HCT116 (cell line): ENCODE measurements around the gene TLX2. TPM values are rescaled to one million over a fixed set of nuclear protein-coding genes. Genes with fewer than 3 reads are reported as not detected.

ENCODE experiments used
- ATAC-seq: fragments of 200-7000 bp; cut with Tn5 transposase; 2 replicates; pipeline ENCODE4 v1.9.1; 2020; ENCODE audit warnings: mild to moderate bottlenecking, moderate library complexity
- BruUV-seq: library from RNA; stranded (reverse); fragments of 400-500 nt; replicated peaks from 2 replicates; lab custom pipeline; 2021; lab: Mats Ljungman, UMichigan
- CTCF ChIA-PET: fragments of 300-600 bp; sonication (Branson Sonifier 250); formaldehyde crosslinking; loops from one replicate; lab custom pipeline; 2021; ENCODE audit warnings: antibody characterized with exemption; lab: Charles Lee
- POLR2A ChIA-PET: fragments of 300-600, 350-600 bp; sonication (Branson Sonifier 250); formaldehyde crosslinking; loops from one replicate; lab custom pipeline; 2021; ENCODE audit warnings: antibody characterized with exemption; lab: Charles Lee
- RAD21 ChIA-PET, 2 experiments: fragments of 300-600 bp; sonication (Branson Sonifier 250); formaldehyde crosslinking; loops; one replicate each; lab custom pipeline; 2023; ENCODE audit warnings: low total read pairs in 2 of 2; ENCODE audit not compliant: uncharacterized antibody in 2 of 2, unreplicated experiment in 2 of 2, low non-redundant PET in 1 of 2; lab: Charles Lee
- DNase-seq: peaks from one replicate; pipeline ENCODE4 v3.0.0-alpha.2; 2010; ENCODE audit warnings: low read depth, low spot score
- H2AFZ ChIP-seq: fragments of 200-600 bp; shearing (Covaris generic), sonication (generic); 2 replicates; pipeline ENCODE4 v1.6.1; 2017; ENCODE audit warnings: low read depth, mixed run types, mixed read lengths, antibody characterized with exemption, low read length; ENCODE audit not compliant: poor library complexity, severe bottlenecking
- H3K27ac ChIP-seq: 2 replicates; pipeline ENCODE4 v1.5.1; 2012; ENCODE audit warnings: low read depth, low read length
- H3K27me3 ChIP-seq: fragments of 200-600 bp; sonication (generic); 2 replicates; pipeline ENCODE4 v1.6.1; 2016; ENCODE audit warnings: mixed run types, low read length, mixed read lengths; ENCODE audit not compliant: insufficient read depth
- H3K36me3 ChIP-seq, 2 experiments: fragments of 200-500 bp in 1 of 2; fragments of 200-600 bp in 1 of 2; sonication (Bioruptor generic) in 1 of 2; sonication (generic) in 1 of 2; 2 replicates each; pipeline versions ENCODE4 v1.5.1 to v1.6.1; 2014 to 2016; ENCODE audit warnings: low read length in 2 of 2, inconsistent platforms in 1 of 2, mixed read lengths in 1 of 2, mixed run types in 1 of 2; ENCODE audit not compliant: insufficient read depth in 2 of 2, control insufficient read depth in 1 of 2
- H3K4me1 ChIP-seq, 2 experiments: fragments of 200-600 bp in 1 of 2; sonication (generic) in 1 of 2; 2 replicates each; pipeline versions ENCODE4 v1.5.1 to v1.6.1; 2012 to 2017; ENCODE audit warnings: low read length in 2 of 2, inconsistent platforms in 1 of 2, mild to moderate bottlenecking in 1 of 2, mixed read lengths in 1 of 2, mixed run types in 1 of 2, moderate library complexity in 1 of 2; ENCODE audit not compliant: insufficient read depth in 2 of 2, control insufficient read depth in 1 of 2
- H3K4me2 ChIP-seq: fragments of 200-600 bp; sonication (generic); 2 replicates; pipeline ENCODE4 v1.6.1; 2017; ENCODE audit warnings: mixed run types, low read length, mixed read lengths
- H3K4me3 ChIP-seq, 2 experiments: fragments of 200-600 bp in 1 of 2; sonication (generic) in 1 of 2; replicated peaks in 1 of 2; 2 replicates each; pipeline ENCODE4 v1.5.1; 2011 to 2016; ENCODE audit warnings: low read length in 2 of 2, control low read depth in 1 of 2, low read depth in 1 of 2, mild to moderate bottlenecking in 1 of 2, mixed read lengths in 1 of 2, mixed run types in 1 of 2
- H3K79me2 ChIP-seq: fragments of 200-600 bp; sonication (generic); 2 replicates; pipeline ENCODE4 v1.6.1; 2017; ENCODE audit warnings: mild to moderate bottlenecking, mixed run types, low read length, moderate library complexity, mixed read lengths; ENCODE audit not compliant: insufficient read depth
- H3K9ac ChIP-seq: fragments of 200-600 bp; sonication (generic); 2 replicates; pipeline ENCODE4 v1.6.1; 2016; ENCODE audit warnings: low read length, mixed read lengths
- H3K9me2 ChIP-seq: fragments of 200-600 bp; sonication (generic), shearing (Covaris generic); 2 replicates; pipeline ENCODE4 v1.6.1; 2017; ENCODE audit warnings: mixed run types, mild to moderate bottlenecking, moderate library complexity; ENCODE audit not compliant: insufficient read depth
- H3K9me3 ChIP-seq, 2 experiments: fragments of 200-500 bp in 1 of 2; fragments of 200-600 bp in 1 of 2; sonication (Bioruptor generic) in 1 of 2; sonication (generic) in 1 of 2; 2 replicates each; pipeline ENCODE4 v1.6.1; 2014 to 2017; ENCODE audit warnings: low read length in 2 of 2, mixed read lengths in 2 of 2, inconsistent platforms in 1 of 2, low read depth in 1 of 2, mild to moderate bottlenecking in 1 of 2, mixed run types in 1 of 2, moderate library complexity in 1 of 2; ENCODE audit not compliant: control insufficient read depth in 1 of 2, insufficient read depth in 1 of 2
- H4K20me1 ChIP-seq: fragments of 200-600 bp; sonication (generic), shearing (Covaris generic); 2 replicates; pipeline ENCODE4 v1.6.1; 2017; ENCODE audit warnings: mixed run types, mild to moderate bottlenecking, moderate library complexity; ENCODE audit not compliant: insufficient read depth
- CBX3 ChIP-seq: IDR thresholded peaks from 2 replicates; pipeline ENCODE4 v1.6.1; 2012; ENCODE audit warnings: low read depth
- CTCF ChIP-seq, 3 experiments: fragments of 200-600 bp in 1 of 3; sonication (generic) in 1 of 3; IDR thresholded peaks in 2 of 3; conservative IDR thresholded peaks in 1 of 3; 2 replicates each; pipeline ENCODE4 v1.5.1; 2012 to 2017; ENCODE audit warnings: low read depth in 2 of 3, low read length in 2 of 3, antibody characterized with exemption in 1 of 3, borderline replicate concordance in 1 of 3, control low read depth in 1 of 3, mild to moderate bottlenecking in 1 of 3, mixed read lengths in 1 of 3, mixed run types in 1 of 3, moderate library complexity in 1 of 3; ENCODE audit not compliant: insufficient read depth in 1 of 3
- EGR1 ChIP-seq: IDR thresholded peaks from 2 replicates; pipeline ENCODE4 v1.6.1; 2012; ENCODE audit warnings: low read depth
- ELF1 ChIP-seq: IDR thresholded peaks from 2 replicates; pipeline ENCODE4 v1.6.1; 2012; ENCODE audit warnings: low read depth, borderline replicate concordance
- EZH2 ChIP-seq: fragments of 200-600 bp; sonication (generic); IDR thresholded peaks from 2 replicates; pipeline ENCODE4 v1.6.1; 2017; ENCODE audit warnings: antibody characterized with exemption, mixed run types
- EZH2phosphoT487 ChIP-seq: fragments of 200-600 bp; IDR thresholded peaks from 2 replicates; pipeline ENCODE4 v1.6.1; 2018; ENCODE audit warnings: antibody characterized with exemption, borderline replicate concordance
- FOSL1 ChIP-seq: IDR thresholded peaks from 2 replicates; pipeline ENCODE4 v1.6.1; 2012; ENCODE audit warnings: low read depth
- JUND ChIP-seq: IDR thresholded peaks from 2 replicates; pipeline ENCODE4 v1.6.1; 2012
- POLR2A ChIP-seq: IDR thresholded peaks from 2 replicates; pipeline ENCODE4 v1.7.0; 2011; ENCODE audit warnings: borderline replicate concordance; ENCODE audit not compliant: insufficient read depth, insufficient read length; ENCODE audit errors: extremely low read depth
- RAD21 ChIP-seq: IDR thresholded peaks from 2 replicates; pipeline ENCODE4 v1.6.1; 2012; ENCODE audit warnings: low read depth, mild to moderate bottlenecking
- SIN3A ChIP-seq: IDR thresholded peaks from 2 replicates; pipeline ENCODE4 v1.6.1; 2012; ENCODE audit warnings: low read depth
- SRF ChIP-seq: IDR thresholded peaks from 2 replicates; pipeline ENCODE4 v1.6.1; 2012; ENCODE audit warnings: low read depth
- YY1 ChIP-seq: IDR thresholded peaks from 2 replicates; pipeline ENCODE4 v1.6.1; 2011; ENCODE audit warnings: low read length, low read depth, moderate library complexity, mild to moderate bottlenecking; ENCODE audit not compliant: insufficient replicate concordance; ENCODE audit errors: extremely low read depth
- ZFX ChIP-seq: fragments of 450-650 bp; IDR thresholded peaks from 2 replicates; pipeline ENCODE4 v1.6.1; 2017
- ZNF274 ChIP-seq: fragments of 200-500 bp; sonication (Bioruptor generic); IDR thresholded peaks from 2 replicates; pipeline ENCODE4 v1.6.1; 2014; ENCODE audit warnings: mild to moderate bottlenecking, low read depth, low read length, inconsistent platforms
- intact Hi-C: fragments of 100-400 bp; cut with micrococcal nuclease; formaldehyde crosslinking; loops from 2 replicates; pipeline ENCODE4 v1.10.0; 2022
- total RNA-seq: library from RNA; stranded (reverse); gene quantifications from one replicate; pipeline ENCODE4 v1.2.1, GENCODE V29; 2021; ENCODE audit not compliant: unreplicated experiment

Gene TLX2
- total RNA-seq, 1 experiment from 2014 or later = not detected

DNA sequence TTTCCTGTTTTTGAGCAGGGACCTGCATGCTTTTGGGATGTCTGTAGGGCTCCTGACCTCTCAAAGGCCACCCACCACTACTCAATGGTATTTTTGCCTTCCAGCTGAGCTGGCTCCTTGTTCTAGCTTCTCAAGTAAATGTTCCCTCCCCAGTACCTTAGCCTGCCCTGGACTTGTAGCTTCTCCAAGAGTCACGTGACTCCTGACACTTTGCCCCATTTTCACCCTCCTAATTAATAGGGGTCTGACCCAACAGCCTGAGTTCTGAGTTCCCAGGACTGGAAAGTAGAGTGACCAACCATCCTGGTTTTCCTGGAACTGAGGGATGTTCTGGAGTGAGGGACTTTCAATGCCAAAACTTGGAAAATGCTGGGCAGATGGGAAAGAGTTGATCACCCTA, 18.8 kb upstream of the TLX2 start:
- no peaks in the 10 kb centered on the region for H3K9me2 ChIP-seq
- H3K9me3 ChIP-seq = no peaks in the 10 kb centered on the region
- no peaks in the 10 kb centered on the region for H3K27me3 ChIP-seq
- DNase-seq (no peak), ATAC-seq (no peak)
- H3K27ac ChIP-seq = no peak overlapping the region
- TF ChIP-seq RAD21 (no peak), ZFX (no peak), SRF (no peak), YY1 (no peak), EZH2phosphoT487 (no peak)
- RAD21 ChIA-PET = no interaction called here
- H3K9ac ChIP-seq = no peak overlapping the region
- POLR2A ChIA-PET = no interaction called here
- H3K79me2 ChIP-seq = no peaks in the 10 kb centered on the region
- no peaks in the 10 kb centered on the region for H3K4me1 ChIP-seq
- H2AFZ ChIP-seq = no peak overlapping the region
- no peaks in the 10 kb centered on the region for H4K20me1 ChIP-seq
- H3K4me3 ChIP-seq = no peak overlapping the region
- H3K36me3 ChIP-seq = peaks cover 4 to 17% of the 10 kb centered on the region in 2 experiments; a peak in 2 of 4 replicates
- TSS peak; percentile 4 for BruUV-seq
- intact Hi-C loops = no loop called here
- CTCF ChIA-PET = no interaction called here
- no peak overlapping the region for H3K4me2 ChIP-seq

DNA sequence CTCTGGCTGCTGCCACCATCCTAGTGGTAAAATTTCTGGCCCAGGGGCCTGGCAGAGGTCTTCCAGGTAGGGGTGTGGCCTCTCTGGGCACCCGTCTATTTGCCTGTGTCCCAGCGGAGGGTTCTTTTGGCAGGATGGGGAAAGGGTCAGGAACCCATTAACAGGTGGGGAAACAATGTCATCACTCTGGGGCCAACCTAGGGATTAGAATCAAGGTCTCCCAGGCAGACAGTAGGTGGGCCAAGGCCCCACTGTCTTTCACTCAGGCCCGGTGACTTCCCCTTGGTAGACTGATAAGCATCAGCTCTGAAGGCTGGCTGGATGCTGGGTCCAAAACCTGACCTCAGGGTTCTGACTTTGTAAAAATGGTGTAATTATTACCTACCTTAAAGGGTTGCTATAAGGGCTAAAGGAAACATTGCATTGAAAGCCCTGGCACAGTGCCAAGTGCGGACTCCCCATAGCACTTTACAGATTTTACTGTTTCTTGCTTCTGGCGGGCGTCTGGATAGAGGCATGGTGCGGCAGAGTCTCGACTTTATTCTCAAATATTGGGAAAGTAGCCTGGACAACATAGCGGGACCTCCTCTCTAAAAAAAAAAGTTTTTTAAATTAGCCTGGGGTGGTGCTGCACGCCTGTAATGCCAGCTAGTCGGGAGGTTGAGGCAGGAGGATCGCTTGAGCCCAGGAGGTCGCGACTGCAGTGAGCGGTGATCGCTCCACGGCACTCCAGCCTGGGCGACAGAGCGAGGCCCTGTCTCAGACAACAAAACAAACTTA, 17.1 kb upstream of the TLX2 start:
- H3K4me2 ChIP-seq = no peak overlapping the region
- no peaks in the 10 kb centered on the region for H3K9me3 ChIP-seq

More for the DNA sequence above, 17.1 kb upstream of the TLX2 start:
- Histone ChIP-seq H3K9me2 (no peaks in the 10 kb centered on the region), H3K27ac (no peak overlapping the region), H3K4me3 (no peak overlapping the region), H3K4me1 (peaks cover 8 to 16% of the 10 kb centered on the region in 2 experiments; a peak in 3 of 4 replicates), H3K36me3 (peaks cover 2% of the 10 kb centered on the region in 2 experiments; a peak in 1 of 4 replicates), H4K20me1 (no peaks in the 10 kb centered on the region), H3K27me3 (no peaks in the 10 kb centered on the region), H3K9ac (no peak overlapping the region), H3K79me2 (no peaks in the 10 kb centered on the region), H2AFZ (no peak overlapping the region)
- DNase-seq = no peak
- CTCF ChIA-PET = no interaction called here
- intact Hi-C loops = no loop called here
- POLR2A ChIA-PET = no interaction called here
- no peak for ATAC-seq
- BruUV-seq = no TSS peak
- RAD21 ChIA-PET = no interaction called here
- no peak for TF ChIP-seq CTCF (IDR thresholded peaks at IDR 0.05 in 2 of 3, conservative IDR thresholded peaks at IDR 0.05 in 1 of 3; ENCODE audit: borderline replicate concordance in 1 of 3, insufficient read depth in 1 of 3, low read depth in 2 of 3, low read length in 2 of 3)
- no peak for TF ChIP-seq ELF1
- no peak for TF ChIP-seq SIN3A
- no peak for TF ChIP-seq EZH2
- TF ChIP-seq FOSL1 = no peak
- no peak for TF ChIP-seq SRF
- TF ChIP-seq ZFX = no peak
- no peak for TF ChIP-seq YY1
- TF ChIP-seq EZH2phosphoT487 = no peak
- TF ChIP-seq CBX3 = no peak
- TF ChIP-seq JUND = no peak
- TF ChIP-seq POLR2A = no peak
- TF ChIP-seq RAD21 = no peak
- no peak for TF ChIP-seq ZNF274
- TF ChIP-seq EGR1 = no peak
- TF ChIP-seq, all 23 proteins: peak for 0
